Choroid plexus epithelial cell (primary cell): ENCODE results near the gene RAB13.

ENCODE experiments used
- DNase-seq: peaks from one replicate; pipeline ENCODE4 v3.0.0-alpha.2; 2010; ENCODE audit warnings: low read depth
- H3K4me3 ChIP-seq: 2 replicates; pipeline ENCODE4 v1.5.1; 2011; ENCODE audit warnings: low read depth, mild to moderate bottlenecking, control low read depth, low read length, moderate library complexity
- CTCF ChIP-seq: conservative IDR thresholded peaks from 2 replicates; pipeline ENCODE4 v1.5.1; 2011; ENCODE audit warnings: low read depth, mild to moderate bottlenecking, control low read depth, inconsistent platforms, low read length, moderate library complexity

Gene RAB13

GRCh38 chr1:153967107-153967999 is 18.8 kb downstream of the RAB13 start, which contains the start of gene CREB3L4:
CREB3L4 (plus strand) TSS chr1:153967902; CDS start chr1:153968526, 624 bp downstream.
- DNase-seq, result peak; percentile 99
- H3K4me3 ChIP-seq, result peak within 1 kb of the TSS; percentile 72
- peak; percentile 55 for TF ChIP-seq CTCF

GRCh38 chr1:153963850-153964331 is 22.2 kb downstream of the RAB13 start:
- no peak for DNase-seq
- no peak for TF ChIP-seq CTCF
- peak overlapping the region; percentile 89 for H3K4me3 ChIP-seq

GRCh38 chr1:153963030-153963849 is 22.9 kb downstream of the RAB13 start, which contains the start of gene SLC39A1:
SLC39A1 (minus strand) TSS chr1:153963537; CDS start chr1:153962715, 822 bp downstream.
- peak within 1 kb of the TSS; percentile 89 for H3K4me3 ChIP-seq
- no peak for TF ChIP-seq CTCF
- peak; percentile 97 for DNase-seq

GRCh38 chr1:153962088-153963029 is 23.8 kb downstream of the RAB13 start:
- peak overlapping the region; percentile 89 for H3K4me3 ChIP-seq
- peak; percentile 56 for DNase-seq
- no peak for TF ChIP-seq CTCF

GRCh38 chr1:153961421-153961820 is 24.7 kb downstream of the RAB13 start:
- no peak for TF ChIP-seq CTCF
- no peak overlapping the region for H3K4me3 ChIP-seq
- no peak for DNase-seq

- no peak for DNase-seq
- TF ChIP-seq CTCF, result no peak
- H3K4me3 ChIP-seq, result no peak overlapping the region
Observed at GRCh38 chr1:153960206-153960605, 25.9 kb downstream of the RAB13 start.
